NCI-H187 treated with DMSO at 0.1 percent for 48 hours (cell line): ENCODE data around the gene DOCK6.

Experiments used
- DNase-seq: peaks from one replicate; lab custom pipeline; 2025; lab: John Stamatoyannopoulos, UW

Gene DOCK6

DNA sequence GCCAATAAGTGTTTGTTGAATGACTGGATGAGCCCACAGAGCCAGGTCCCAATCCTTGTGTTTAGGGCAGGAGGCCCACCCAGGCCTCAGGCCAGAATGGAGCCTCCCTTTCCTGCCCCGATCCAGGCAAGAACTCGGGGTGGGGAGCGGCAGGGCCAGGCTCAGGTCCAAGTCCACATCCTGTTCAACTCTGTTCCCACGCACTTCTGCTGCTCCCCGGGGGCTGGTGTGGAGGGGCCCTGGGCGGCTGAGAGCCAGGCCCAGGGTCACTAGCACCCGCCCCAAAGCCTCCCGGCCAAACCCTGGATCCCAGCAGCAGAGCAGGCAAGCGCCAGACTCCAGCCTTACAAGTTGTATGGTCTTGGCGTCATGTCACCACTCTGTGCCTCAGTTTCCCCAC lies 14.9 kb downstream of the DOCK6 start:
- no peak for DNase-seq

DNA sequence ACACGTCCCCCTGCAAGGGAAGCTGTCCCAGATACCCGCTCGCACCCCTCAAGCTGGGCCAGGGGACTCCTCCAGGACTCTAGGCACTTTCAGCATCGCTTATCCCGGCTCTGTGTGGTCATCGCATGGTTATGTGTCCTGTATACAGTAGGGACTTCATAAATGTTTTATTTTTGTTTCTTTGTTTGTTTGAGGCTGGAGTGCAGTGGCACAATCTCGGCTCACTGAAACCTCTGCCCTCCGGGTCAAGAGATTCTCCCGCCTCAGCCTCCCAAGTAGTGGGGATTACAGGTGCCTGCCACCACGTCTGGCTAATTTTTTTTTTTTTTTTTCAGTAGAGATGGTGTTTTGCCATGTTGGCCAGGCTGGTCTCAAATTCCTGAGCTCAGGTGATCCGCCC lies 15.4 kb downstream of the DOCK6 start:
- no peak for DNase-seq

GRCh38 chr19:11244846-11245589 lies 17.3 kb downstream of the DOCK6 start:
- DNase-seq = no peak

- DNase-seq = no peak
Measured at GRCh38 chr19:11243798-11244169, 18.5 kb downstream of the DOCK6 start.

DNA sequence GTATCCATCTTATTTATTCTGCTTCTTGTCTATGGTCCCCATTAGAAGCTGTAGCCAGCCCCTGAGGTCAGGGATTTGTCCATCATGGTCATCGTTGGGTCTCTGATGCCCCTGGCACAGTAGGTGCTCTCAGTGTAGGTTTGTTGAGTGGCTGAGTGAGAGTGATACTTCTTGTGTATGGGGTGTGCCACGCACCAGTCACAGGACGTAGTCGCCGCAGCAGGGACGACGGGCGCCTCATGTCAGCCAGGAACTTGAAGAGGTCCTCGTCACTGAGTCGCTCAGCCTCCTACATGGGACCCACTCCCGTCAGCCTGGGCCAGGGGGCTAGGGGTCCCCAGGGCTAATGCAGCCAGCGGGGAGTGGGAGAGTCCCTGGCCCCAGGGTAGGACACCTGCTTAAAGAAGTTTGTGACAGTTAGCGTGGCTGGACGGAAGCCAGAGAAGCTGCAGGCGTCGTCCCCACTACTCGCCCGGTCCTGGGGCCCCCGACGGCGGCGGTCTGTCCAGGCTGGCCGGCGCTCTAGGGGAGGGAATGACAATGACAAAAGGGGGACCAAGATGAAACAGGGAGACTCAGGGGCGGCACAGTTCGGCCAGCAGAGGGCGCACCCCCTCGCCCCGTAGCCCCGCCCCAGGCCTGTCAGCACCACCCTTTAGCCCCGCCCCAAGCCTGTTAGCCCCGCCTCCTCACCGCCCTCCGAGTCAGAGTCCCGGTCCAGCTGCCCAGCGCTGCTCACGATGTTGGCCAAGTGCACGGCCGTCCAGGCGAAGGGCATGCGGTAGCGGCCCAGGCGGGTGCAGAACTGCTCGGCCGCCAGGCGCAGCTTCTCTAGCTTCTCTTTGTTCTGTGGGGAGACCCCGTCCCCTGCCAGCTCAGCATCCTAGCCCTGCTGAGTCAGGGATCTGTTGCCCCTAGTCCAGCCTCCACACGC lies 19.2 kb downstream of the DOCK6 start:
- DNase-seq = no peak

GRCh38 chr19:11242025-11242424 lies 20.3 kb downstream of the DOCK6 start:
- DNase-seq = no peak

GRCh38 chr19:11240008-11240444 lies 22.3 kb downstream of the DOCK6 start:
- no peak for DNase-seq

DNA sequence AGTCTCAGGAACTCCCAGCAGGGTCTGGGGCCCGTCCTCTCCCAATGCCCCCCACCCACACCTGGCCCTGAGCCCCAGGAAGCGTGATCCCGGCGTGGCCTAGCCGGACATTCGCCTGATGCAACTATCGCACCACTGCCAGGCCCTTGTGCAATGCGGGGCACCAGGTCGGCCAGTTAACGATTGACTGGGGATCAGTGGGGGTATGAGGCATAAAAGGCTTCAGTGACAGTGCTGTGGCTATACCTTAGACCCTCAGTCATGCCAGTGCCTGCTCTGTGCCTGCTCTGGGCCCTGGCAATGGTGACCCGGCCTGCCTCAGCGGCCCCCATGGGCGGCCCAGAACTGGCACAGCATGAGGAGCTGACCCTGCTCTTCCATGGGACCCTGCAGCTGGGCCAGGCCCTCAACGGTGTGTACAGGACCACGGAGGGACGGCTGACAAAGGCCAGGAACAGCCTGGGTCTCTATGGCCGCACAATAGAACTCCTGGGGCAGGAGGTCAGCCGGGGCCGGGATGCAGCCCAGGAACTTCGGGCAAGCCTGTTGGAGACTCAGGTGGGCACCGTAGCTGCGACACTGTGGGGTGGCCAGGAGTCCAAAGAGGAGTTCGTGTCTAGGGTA lies 22.8 kb downstream of the DOCK6 start, which contains the start of gene ANGPTL8:
TSS of gene ANGPTL8 (plus strand) at position 243 of the 624 bp plus-strand sequence. CDS start at position 262, 19 bp downstream.
- DNase-seq = no peak

- no peak for DNase-seq
Measured at GRCh38 chr19:11238781-11239376, 23.4 kb downstream of the DOCK6 start.

DNA sequence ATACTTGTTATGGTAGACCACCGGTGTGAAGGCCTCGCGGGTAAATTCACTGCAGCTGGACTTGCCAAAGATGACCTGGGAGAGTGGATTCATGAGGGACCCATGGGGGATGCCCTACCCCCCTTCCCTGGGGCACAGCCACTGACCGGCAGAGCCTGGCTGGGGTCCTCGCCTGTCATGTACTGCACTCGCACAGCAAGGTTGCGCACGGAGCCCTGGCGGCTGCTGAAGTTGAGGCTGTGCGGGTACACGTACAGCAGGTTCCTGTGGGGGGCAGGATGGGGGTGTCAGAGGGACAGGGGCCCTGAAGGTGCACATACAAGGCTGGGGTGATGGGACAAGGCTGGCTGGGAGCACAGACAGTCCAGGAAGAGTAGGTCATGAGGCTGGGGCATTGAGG lies 24.3 kb downstream of the DOCK6 start:
- DNase-seq = no peak

GRCh38 chr19:11237321-11237720 lies 25.0 kb downstream of the DOCK6 start:
- no peak for DNase-seq

DNA sequence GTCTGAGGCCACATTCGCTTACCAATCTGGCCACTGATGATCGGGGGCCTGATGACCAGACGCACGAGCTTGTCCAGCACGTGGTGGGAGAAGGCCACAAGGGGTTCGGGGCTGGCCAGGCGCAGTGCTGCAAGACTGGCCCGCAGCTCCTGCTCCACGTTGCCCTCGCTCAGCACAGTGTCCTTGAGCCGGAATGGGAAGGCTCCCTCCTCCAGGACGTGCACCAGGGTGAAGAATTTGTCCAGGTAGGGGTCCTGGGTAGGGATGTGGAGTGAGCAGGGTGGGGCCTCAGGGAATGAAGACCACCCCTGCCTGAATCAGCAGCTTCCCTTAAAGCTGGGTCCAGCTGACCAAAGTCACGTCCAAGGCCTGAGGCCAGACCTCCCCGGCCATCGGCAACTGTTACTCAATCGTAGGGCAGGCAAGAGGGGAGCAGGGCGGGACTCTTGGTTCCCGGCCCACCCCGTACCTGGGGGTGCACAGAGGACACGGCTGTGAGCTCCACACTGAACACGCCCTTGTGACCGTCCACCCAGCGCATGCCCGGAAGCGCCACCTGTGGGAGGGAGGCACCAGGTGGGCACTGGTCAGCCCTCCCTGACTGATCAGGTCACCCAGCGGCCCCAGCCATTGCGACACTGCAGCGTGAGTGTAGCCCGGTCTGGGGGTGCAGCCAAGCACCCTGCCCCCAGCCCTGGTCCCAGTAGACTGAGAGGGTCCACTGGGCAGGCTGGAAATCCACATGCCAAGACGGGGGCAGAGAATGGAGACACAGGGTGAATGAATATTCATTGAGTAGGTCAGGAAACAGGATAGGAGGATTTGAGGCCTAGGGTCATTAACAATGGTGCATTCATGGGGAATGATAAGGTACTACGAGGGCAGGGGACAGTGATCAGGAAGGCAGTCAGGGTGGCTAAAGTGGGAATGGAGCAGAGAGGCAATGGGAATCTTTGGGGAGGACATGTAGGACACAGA lies 25.7 kb downstream of the DOCK6 start:
- no peak for DNase-seq

DNA sequence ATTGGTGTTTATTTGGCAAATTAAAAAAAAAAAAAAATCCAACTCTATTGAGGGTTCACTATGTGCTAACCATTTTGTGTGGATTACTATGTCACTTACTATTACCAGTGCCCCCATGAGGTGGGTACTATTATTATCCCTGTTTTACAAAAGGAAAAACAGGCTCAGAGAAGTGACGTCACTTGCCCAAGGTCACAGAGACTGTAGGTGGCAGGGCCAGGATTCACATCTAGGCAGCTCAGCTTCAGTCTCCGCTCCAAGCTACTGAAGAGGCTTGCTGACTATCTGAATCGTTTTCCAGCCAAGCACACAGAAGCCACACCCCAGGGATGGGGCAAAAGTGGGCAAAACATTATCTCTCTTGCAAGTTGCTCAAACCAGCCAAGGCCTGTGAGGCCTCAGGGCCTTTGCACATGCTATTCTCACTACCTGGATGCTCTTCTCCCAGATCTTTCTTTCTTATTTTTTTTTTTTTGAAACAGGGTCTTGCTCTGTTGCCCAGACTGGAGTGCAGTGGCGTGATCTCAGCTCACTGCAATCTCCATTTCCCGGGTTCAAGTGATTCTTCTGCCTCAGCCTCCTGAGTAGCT lies 27.7 kb downstream of the DOCK6 start:
- no peak for DNase-seq

- no peak for DNase-seq
Measured at GRCh38 chr19:11233073-11233472, 29.3 kb downstream of the DOCK6 start.

GRCh38 chr19:11232555-11232954 lies 29.8 kb downstream of the DOCK6 start:
- no peak for DNase-seq

- no peak for DNase-seq
Measured at GRCh38 chr19:11230621-11231386, 31.5 kb downstream of the DOCK6 start.

DNA sequence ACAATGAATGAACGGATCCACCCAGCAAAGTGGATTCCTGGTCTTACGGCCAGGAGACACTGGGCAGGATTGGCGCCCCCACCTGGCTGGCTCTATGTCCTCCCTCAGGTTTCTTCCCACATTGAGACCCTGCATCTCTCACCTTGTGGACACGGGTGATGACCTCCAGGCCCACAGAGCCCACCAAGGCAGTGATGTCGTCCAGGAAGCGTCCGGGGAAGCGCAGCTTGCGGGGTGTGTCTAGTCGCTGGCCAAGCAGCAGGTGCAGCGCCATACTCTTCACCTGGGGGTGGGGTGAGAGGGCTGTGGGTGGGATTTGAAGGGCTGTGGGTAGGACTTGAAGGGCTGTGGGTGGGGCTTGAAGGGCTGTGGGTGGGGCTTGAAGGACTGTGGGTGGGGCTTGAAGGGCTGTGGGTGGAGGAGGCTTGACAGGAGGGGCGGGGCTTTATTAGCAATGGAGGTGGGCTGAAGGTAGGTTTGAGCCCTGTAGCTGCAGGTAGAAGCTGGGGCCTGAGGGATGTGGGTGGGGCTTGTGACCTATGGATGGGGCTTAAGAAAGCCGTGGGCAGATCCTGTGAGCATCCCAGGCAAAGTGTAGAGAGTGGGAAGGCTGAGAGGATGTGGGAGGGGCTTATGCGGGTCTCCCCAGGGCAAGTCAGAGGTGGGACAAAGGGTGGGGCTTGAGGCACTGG lies 35.0 kb downstream of the DOCK6 start:
- DNase-seq = no peak

GRCh38 chr19:11226716-11227166 lies 35.6 kb downstream of the DOCK6 start:
- DNase-seq = no peak

GRCh38 chr19:11225815-11226214 lies 36.5 kb downstream of the DOCK6 start:
- no peak for DNase-seq
